Stimulated activated CD8-positive, alpha-beta memory T cell treated with anti-CD3 and anti-CD28 coated beads, Interleukin-2, amount 100 ng/mL, for 48 hours (primary cell): ENCODE data around the gene PADI1.

Experiments used
- DNase-seq, 2 donors: peaks; one replicate each; pipeline ENCODE4 v3.0.0-alpha.2; 2020; ENCODE audit warnings: low read depth in 2 of 2

The PADI1 gene

GRCh38 chr1:17204546-17205440, at the start of gene PADI1:
PADI1 (plus strand) TSS chr1:17205128; CDS start chr1:17205218, 90 bp downstream.
- DNase-seq, result no peak

GRCh38 chr1:17155257-17155920, 49.5 kb upstream of the PADI1 start:
- DNase-seq, result no peak

GRCh38 chr1:17156108-17156507, 48.8 kb upstream of the PADI1 start:
- DNase-seq, result no peak

- no peak for DNase-seq
These were observed 46.0 kb upstream of the PADI1 start for GRCh38 chr1:17158961-17159360.

- DNase-seq, result no peak
These were observed 43.7 kb upstream of the PADI1 start for GRCh38 chr1:17161137-17161740.

- no peak for DNase-seq
These were observed 42.8 kb upstream of the PADI1 start for GRCh38 chr1:17161926-17162800.

- DNase-seq, result no peak
These were observed 42.0 kb upstream of the PADI1 start for GRCh38 chr1:17162941-17163340.

- no peak for DNase-seq
These were observed 41.6 kb upstream of the PADI1 start for GRCh38 chr1:17163371-17163770.

GRCh38 chr1:17163789-17164666, 40.9 kb upstream of the PADI1 start:
- no peak for DNase-seq

- DNase-seq, result no peak
These were observed 39.1 kb upstream of the PADI1 start for GRCh38 chr1:17165823-17166222.

GRCh38 chr1:17167041-17167785, 37.7 kb upstream of the PADI1 start:
- no peak for DNase-seq

- DNase-seq, result no peak
These were observed 37.2 kb upstream of the PADI1 start for GRCh38 chr1:17167786-17168090.

GRCh38 chr1:17168091-17168876, 36.6 kb upstream of the PADI1 start:
- no peak for DNase-seq

- no peak for DNase-seq
These were observed 34.4 kb upstream of the PADI1 start for GRCh38 chr1:17170571-17170970.

GRCh38 chr1:17173217-17173616, 31.7 kb upstream of the PADI1 start:
- DNase-seq, result no peak

GRCh38 chr1:17176306-17177061, 28.4 kb upstream of the PADI1 start:
- no peak for DNase-seq

GRCh38 chr1:17177651-17178050, 27.3 kb upstream of the PADI1 start:
- DNase-seq, result no peak

GRCh38 chr1:17181781-17182464, 23.0 kb upstream of the PADI1 start:
- no peak for DNase-seq
